HCEC 1CT (cell line): ENCODE data around the gene PGS1.
A peak's percentile ranks its signal among the peaks of the same experiment; 100 is the strongest.
"Not testable (repeated sequence)": the region's sequence is repeated elsewhere in the genome, so short reads cannot be mapped to it uniquely, and the experiment has no call there.

Source experiments
- DNase-seq: peaks from one replicate; pipeline ENCODE4 v3.0.0-alpha.2; 2017

The PGS1 gene

GRCh38 chr17:78378225-78379130, at the start of gene PGS1:
TSS of gene PGS1 (plus strand) at chr17:78378649. CDS start at chr17:78378666, 17 bp downstream.
- DNase-seq: peak; percentile 76

GRCh38 chr17:78329263-78330059, 49.0 kb upstream of the PGS1 start:
- DNase-seq: peak; percentile 92

GRCh38 chr17:78330570-78331224, 47.8 kb upstream of the PGS1 start:
- DNase-seq: peak; percentile 23

GRCh38 chr17:78331355-78331754, 47.1 kb upstream of the PGS1 start:
- DNase-seq: not testable (repeated sequence)

GRCh38 chr17:78332991-78333390, 45.5 kb upstream of the PGS1 start:
- DNase-seq: no peak

GRCh38 chr17:78335209-78335608, 43.2 kb upstream of the PGS1 start:
- DNase-seq: no peak

- DNase-seq: peak; percentile 97
These were observed 41.0 kb upstream of the PGS1 start for GRCh38 chr17:78337244-78338109.

GRCh38 chr17:78338486-78339259, 39.8 kb upstream of the PGS1 start:
- DNase-seq: no peak

GRCh38 chr17:78340183-78340955, 38.1 kb upstream of the PGS1 start:
- no peak for DNase-seq

GRCh38 chr17:78341559-78342448, 36.6 kb upstream of the PGS1 start:
- DNase-seq: peak; percentile 77

GRCh38 chr17:78342449-78343186, 35.8 kb upstream of the PGS1 start:
- peak; percentile 88 for DNase-seq

- peak; percentile 75 for DNase-seq
These were observed 35.3 kb upstream of the PGS1 start for GRCh38 chr17:78343187-78343542.

GRCh38 chr17:78343543-78344201, 34.8 kb upstream of the PGS1 start:
- no peak for DNase-seq

- DNase-seq: no peak
These were observed 33.8 kb upstream of the PGS1 start for GRCh38 chr17:78344666-78345065.

GRCh38 chr17:78345172-78345571, 33.3 kb upstream of the PGS1 start:
- DNase-seq: no peak

- no peak for DNase-seq
These were observed 32.5 kb upstream of the PGS1 start for GRCh38 chr17:78345791-78346494.

- DNase-seq: no peak
These were observed 31.7 kb upstream of the PGS1 start for GRCh38 chr17:78346605-78347250.
